K562 (cell line): ENCODE results near the gene MTPN. TPM values are rescaled to one million over a fixed set of nuclear protein-coding genes. Genes with fewer than 3 reads are reported as not detected.

Experiments used
- ATF7 ChIP-seq: fragments of 450-650 bp; IDR thresholded peaks from 2 replicates; pipeline ENCODE4 v1.7.1; 2014; ENCODE audit warnings: mild to moderate bottlenecking, moderate library complexity
- CCAR2 ChIP-seq: fragments of 200-400 bp; formaldehyde crosslinking; IDR thresholded peaks from 2 replicates; pipeline ENCODE4 v1.6.1; 2017; ENCODE audit warnings: mild to moderate bottlenecking, low read depth, low read length
- CEBPB ChIP-seq: fragments of 450-650 bp; IDR thresholded peaks from 2 replicates; pipeline ENCODE4 v1.6.1; 2016; ENCODE audit warnings: missing genetic modification characterization, missing compliant biosample characterization
- CTBP1 ChIP-seq: fragments of 450-650 bp; IDR thresholded peaks from 2 replicates; pipeline ENCODE4 v1.6.1; 2016; ENCODE audit warnings: borderline replicate concordance
- JUNB ChIP-seq: fragments of 450-650 bp; formaldehyde crosslinking; conservative IDR thresholded peaks from 2 replicates; pipeline ENCODE4 v1.4.0; 2020; ENCODE audit warnings: mild to moderate bottlenecking
- KLF6 ChIP-seq: fragments of 250-450 bp; sonication (Bioruptor Pico); IDR thresholded peaks from 2 replicates; pipeline ENCODE4 v1.4.0; 2020; ENCODE audit warnings: mild to moderate bottlenecking, moderate library complexity, borderline replicate concordance
- POLR2H ChIP-seq: IDR thresholded peaks from 2 replicates; pipeline ENCODE4 v1.6.1; 2016; ENCODE audit warnings: missing genetic modification characterization, low read depth, mild to moderate bottlenecking, control low read depth, missing compliant biosample characterization, moderate library complexity
- RCOR1 ChIP-seq, 2 experiments: IDR thresholded peaks; 2 replicates each; pipeline ENCODE4 v1.6.1; 2012; ENCODE audit warnings: low read depth in 2 of 2, low read length in 2 of 2, borderline replicate concordance in 1 of 2, improper control_type of control experiment in 1 of 2
- SIX5 ChIP-seq, 2 experiments: IDR thresholded peaks; 2 replicates each; pipeline ENCODE4 v1.6.1; 2011; ENCODE audit warnings: low read length in 2 of 2, borderline replicate concordance in 1 of 2, low read depth in 1 of 2, mild to moderate bottlenecking in 1 of 2, moderate library complexity in 1 of 2; ENCODE audit not compliant: insufficient read depth in 1 of 2
- XRCC5 ChIP-seq: fragments of 200-400 bp; formaldehyde crosslinking; IDR thresholded peaks from 2 replicates; pipeline ENCODE4 v1.6.1; 2017; ENCODE audit warnings: low read depth, mild to moderate bottlenecking, low read length
- ZC3H4 ChIP-seq: sonication (generic); formaldehyde crosslinking; IDR thresholded peaks from 2 replicates; pipeline ENCODE4 v1.9.0; 2021; ENCODE audit warnings: missing genetic modification reagents, borderline replicate concordance
- ZNF175 ChIP-seq: fragments of 200-800 bp; sonication (Bioruptor generic); IDR thresholded peaks from 2 replicates; pipeline ENCODE4 v1.6.1; 2016; ENCODE audit warnings: low read depth, mild to moderate bottlenecking, missing genetic modification characterization, missing compliant biosample characterization
- ZNF384 ChIP-seq: IDR thresholded peaks from 2 replicates; pipeline ENCODE4 v1.6.1; 2012; ENCODE audit warnings: low read depth, low read length, improper control_type of control experiment
- ZNF584 ChIP-seq: fragments of 200-800 bp; sonication (Bioruptor generic); IDR thresholded peaks from 2 replicates; pipeline ENCODE4 v1.6.1; 2016; ENCODE audit warnings: low read depth, mild to moderate bottlenecking, missing genetic modification characterization, missing compliant biosample characterization
- polyA plus RNA-seq, 8 experiments: library from polyadenylated mRNA; depleted of rRNA in 4 of 8; stranded (reverse) in 5 of 8; unstranded in 3 of 8; fragments of >200 nt; fragmentation: Nextera tagmentation in 2 of 8; fragmentation: Illumina TruSeq in 1 of 8; extraction: Ambion mirVana in 2 of 8; extraction: Trizol in 1 of 8; gene quantifications; 2 replicates each; pipeline versions ENCODE4 v1.2.1 to v1.2.3, GENCODE V29; 2011 to 2014; ENCODE audit warnings: inconsistent platforms in 1 of 8, missing spikeins in 1 of 8
- total RNA-seq, 7 experiments: library from RNA; depleted of rRNA in 6 of 7; stranded (reverse); fragments of >200 nt in 6 of 7; fragmentation: Illumina TruSeq in 2 of 7; extraction: Trizol in 2 of 7; gene quantifications; 2 replicates each; pipeline versions ENCODE4 v1.2.1 to v1.2.3, GENCODE V29; 2011 to 2021; ENCODE audit warnings: low replicate concordance in 1 of 7
- TF ChIP-seq, protein P1 (sequence below): fragments of 250-450 bp; sonication (Bioruptor Pico); IDR thresholded peaks from 2 replicates; pipeline ENCODE4 v1.4.0; 2020; ENCODE audit warnings: mild to moderate bottlenecking
- TF ChIP-seq, protein P2 (sequence below): fragments of 250-450 bp; sonication (Bioruptor Pico); IDR thresholded peaks from 2 replicates; pipeline ENCODE4 v1.8.0; 2021; ENCODE audit warnings: borderline replicate concordance, mild to moderate bottlenecking, moderate library complexity; ENCODE audit not compliant: poor library complexity, severe bottlenecking
- TF ChIP-seq, protein P3 (sequence below): fragments of 450-650 bp; formaldehyde crosslinking; IDR thresholded peaks from 2 replicates; pipeline ENCODE4 v1.4.0; 2022; ENCODE audit warnings: mild to moderate bottlenecking, moderate library complexity
- TF ChIP-seq, protein P4 (sequence below), 2 experiments: fragments of 450-650 bp in 1 of 2; sonication (generic) in 1 of 2; formaldehyde crosslinking in 1 of 2; IDR thresholded peaks in 1 of 2; conservative IDR thresholded peaks in 1 of 2; 2 replicates each; pipeline versions ENCODE4 v1.6.1 to v1.8.1; 2016 to 2023; ENCODE audit warnings: mild to moderate bottlenecking in 2 of 2, moderate library complexity in 2 of 2, inconsistent platforms in 1 of 2, missing genetic modification reagents in 1 of 2

The MTPN gene
- total and polyA plus RNA-seq, 9 of the 15 experiments (the other 6 are each of a cell fraction or from before 2014, with no cell fraction given), result 68.5 to 261 (median 156) TPM

DNA sequence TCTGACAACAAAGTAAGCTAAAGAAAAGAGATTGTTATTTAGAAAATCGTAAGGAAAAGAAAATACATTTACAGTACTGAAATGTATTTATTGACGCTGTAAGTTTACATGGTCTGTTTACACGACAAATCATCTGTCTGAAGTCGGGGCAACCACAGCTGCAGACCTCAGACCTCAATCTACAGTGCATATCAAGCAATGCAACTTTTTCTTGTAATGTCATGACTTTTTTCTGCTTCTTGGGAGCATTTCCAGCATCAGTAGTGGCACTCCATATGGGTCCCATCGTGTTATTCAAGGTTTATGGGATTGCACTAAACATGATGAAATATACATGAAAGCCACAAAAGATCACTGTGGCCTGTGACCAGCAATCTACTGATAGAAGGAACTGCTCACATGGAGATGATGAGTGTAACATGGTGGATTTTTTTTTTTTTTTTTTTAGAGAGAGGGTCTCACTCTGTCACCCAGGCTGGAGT, 77.1 kb downstream of the MTPN start (continued):
- TF ChIP-seq XRCC5 (no peak), KLF6 (no peak), CCAR2 (no peak), RCOR1 (IDR thresholded peaks at IDR 0.05; ENCODE audit: borderline replicate concordance in 1 of 2, low read depth in 2 of 2, low read length in 2 of 2) (0 out of 4 replicates have a peak, but pooled peaks of 1 of the 2 experiments have one; percentile 21), CTBP1 (no peak), JUNB (CRISPR knock-in tag) (no peak), CEBPB (tag) (peak; percentile 34; the same call in 1 of the 2 replicates), ATF7 (0 out of 2 replicates have a peak, but pooled peaks have one; percentile 23), POLR2H (peak; percentile 61), ZNF384 (peak; percentile 60), ZNF175 (CRISPR knock-in tag) (peak; percentile 89), ZC3H4 (no peak), ZNF584 (peak; percentile 56; the same call in 1 of the 2 replicates), SIX5 (IDR thresholded peaks at IDR 0.05; ENCODE audit: borderline replicate concordance in 1 of 2, insufficient read depth in 1 of 2, low read depth in 1 of 2, low read length in 2 of 2) (no peak)
- TF ChIP-seq, protein P1, sequence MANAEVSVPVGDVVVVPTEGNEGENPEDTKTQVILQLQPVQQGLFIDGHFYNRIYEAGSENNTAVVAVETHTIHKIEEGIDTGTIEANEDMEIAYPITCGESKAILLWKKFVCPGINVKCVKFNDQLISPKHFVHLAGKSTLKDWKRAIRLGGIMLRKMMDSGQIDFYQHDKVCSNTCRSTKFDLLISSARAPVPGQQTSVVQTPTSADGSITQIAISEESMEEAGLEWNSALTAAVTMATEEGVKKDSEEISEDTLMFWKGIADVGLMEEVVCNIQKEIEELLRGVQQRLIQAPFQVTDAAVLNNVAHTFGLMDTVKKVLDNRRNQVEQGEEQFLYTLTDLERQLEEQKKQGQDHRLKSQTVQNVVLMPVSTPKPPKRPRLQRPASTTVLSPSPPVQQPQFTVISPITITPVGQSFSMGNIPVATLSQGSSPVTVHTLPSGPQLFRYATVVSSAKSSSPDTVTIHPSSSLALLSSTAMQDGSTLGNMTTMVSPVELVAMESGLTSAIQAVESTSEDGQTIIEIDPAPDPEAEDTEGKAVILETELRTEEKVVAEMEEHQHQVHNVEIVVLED, result no peak
- TF ChIP-seq, protein P2, sequence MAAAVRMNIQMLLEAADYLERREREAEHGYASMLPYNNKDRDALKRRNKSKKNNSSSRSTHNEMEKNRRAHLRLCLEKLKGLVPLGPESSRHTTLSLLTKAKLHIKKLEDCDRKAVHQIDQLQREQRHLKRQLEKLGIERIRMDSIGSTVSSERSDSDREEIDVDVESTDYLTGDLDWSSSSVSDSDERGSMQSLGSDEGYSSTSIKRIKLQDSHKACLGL (CRISPR knock-in tag), result no peak
- TF ChIP-seq, protein P3, sequence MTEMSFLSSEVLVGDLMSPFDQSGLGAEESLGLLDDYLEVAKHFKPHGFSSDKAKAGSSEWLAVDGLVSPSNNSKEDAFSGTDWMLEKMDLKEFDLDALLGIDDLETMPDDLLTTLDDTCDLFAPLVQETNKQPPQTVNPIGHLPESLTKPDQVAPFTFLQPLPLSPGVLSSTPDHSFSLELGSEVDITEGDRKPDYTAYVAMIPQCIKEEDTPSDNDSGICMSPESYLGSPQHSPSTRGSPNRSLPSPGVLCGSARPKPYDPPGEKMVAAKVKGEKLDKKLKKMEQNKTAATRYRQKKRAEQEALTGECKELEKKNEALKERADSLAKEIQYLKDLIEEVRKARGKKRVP (CRISPR knock-in tag), result peak; percentile 89
- TF ChIP-seq, protein P4, sequence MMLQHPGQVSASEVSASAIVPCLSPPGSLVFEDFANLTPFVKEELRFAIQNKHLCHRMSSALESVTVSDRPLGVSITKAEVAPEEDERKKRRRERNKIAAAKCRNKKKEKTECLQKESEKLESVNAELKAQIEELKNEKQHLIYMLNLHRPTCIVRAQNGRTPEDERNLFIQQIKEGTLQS (IDR thresholded peaks at IDR 0.05), result peak; percentile 75
- TF ChIP-seq, protein P4 (CRISPR knock-in tag; conservative IDR thresholded peaks at IDR 0.05), result no peak
- TF ChIP-seq, all 486 proteins: peak for 23
